Osteoblast (primary cell): ENCODE measurements around the gene KCMF1. TPM values are rescaled to one million over a fixed set of nuclear protein-coding genes. Genes with fewer than 3 reads are reported as not detected.

ENCODE experiments used
- DNase-seq: peaks from one replicate; pipeline ENCODE4 v3.0.0; 2011; ENCODE audit warnings: low spot score, mixed read lengths; ENCODE audit not compliant: insufficient read length; ENCODE audit errors: missing footprints
- H2AFZ ChIP-seq: 2 replicates; pipeline ENCODE4 v1.6.0; 2011; ENCODE audit warnings: mild to moderate bottlenecking, low read length
- H3K27ac ChIP-seq: 2 replicates; pipeline ENCODE4 v1.5.1; 2011; ENCODE audit warnings: mild to moderate bottlenecking, low read depth, low read length, moderate library complexity
- H3K27me3 ChIP-seq: 2 replicates; pipeline ENCODE4 v1.6.0; 2012; ENCODE audit warnings: mild to moderate bottlenecking, control low read depth, inconsistent platforms, low read length, moderate library complexity; ENCODE audit not compliant: insufficient read depth
- H3K36me3 ChIP-seq: 2 replicates; pipeline ENCODE4 v1.5.1; 2011; ENCODE audit warnings: mild to moderate bottlenecking, low read length, control low read depth, moderate library complexity; ENCODE audit not compliant: insufficient read depth
- H3K4me1 ChIP-seq: 2 replicates; pipeline ENCODE4 v1.5.1; 2011; ENCODE audit warnings: mild to moderate bottlenecking, low read length, control low read depth, moderate library complexity; ENCODE audit not compliant: insufficient read depth
- H3K4me2 ChIP-seq: 2 replicates; pipeline ENCODE4 v1.6.0; 2011; ENCODE audit warnings: mild to moderate bottlenecking, low read length; ENCODE audit not compliant: insufficient read depth
- H3K4me3 ChIP-seq: fragments of 200-600 bp; sonication (generic); 3 replicates; pipeline ENCODE4 v1.5.1; 2012; ENCODE audit warnings: mild to moderate bottlenecking, low read length, inconsistent platforms; ENCODE audit not compliant: insufficient read depth
- H3K79me2 ChIP-seq: 2 replicates; pipeline ENCODE4 v1.6.0; 2012; ENCODE audit warnings: mild to moderate bottlenecking, low read length, control low read depth, inconsistent platforms; ENCODE audit not compliant: insufficient read depth
- H3K9me3 ChIP-seq: 2 replicates; pipeline ENCODE4 v1.5.1; 2011; ENCODE audit warnings: low read depth, low read length, control low read depth
- H4K20me1 ChIP-seq: 2 replicates; pipeline ENCODE4 v1.6.0; 2012; ENCODE audit warnings: mild to moderate bottlenecking, low read length, control low read depth; ENCODE audit not compliant: insufficient read depth
- CTCF ChIP-seq: IDR thresholded peaks from 2 replicates; pipeline ENCODE4 v1.5.1; 2011; ENCODE audit warnings: mild to moderate bottlenecking, low read depth, low read length, moderate library complexity; ENCODE audit errors: extremely low read depth
- total RNA-seq: library from RNA; depleted of rRNA; stranded (reverse); fragments of >200 nt; gene quantifications from 2 replicates; pipeline ENCODE4 v1.2.3, GENCODE V29; 2012

KCMF1 gene
- total RNA-seq, 1 donor, result 74.2 TPM

- Histone ChIP-seq H3K27ac (no peak overlapping the region), H3K4me3 (no peak overlapping the region), H3K27me3 (no peaks in the 10 kb centered on the region), H3K36me3 (peaks cover 3% of the 10 kb centered on the region), H3K4me1 (peaks cover 6% of the 10 kb centered on the region), H3K9me3 (no peaks in the 10 kb centered on the region), H2AFZ (no peak overlapping the region), H3K79me2 (peaks cover 97% of the 10 kb centered on the region), H3K4me2 (no peak overlapping the region), H4K20me1 (peaks cover 43% of the 10 kb centered on the region)
- DNase-seq, result no peak
- no peak for TF ChIP-seq CTCF
Measured at GRCh38 chr2:84996909-84997308, 25.9 kb downstream of the KCMF1 start.

GRCh38 chr2:84999553-84999955, 28.6 kb downstream of the KCMF1 start:
- Histone ChIP-seq H4K20me1 (peaks cover 54% of the 10 kb centered on the region), H3K4me2 (no peak overlapping the region), H3K27me3 (no peaks in the 10 kb centered on the region), H3K27ac (no peak overlapping the region), H3K79me2 (peaks cover 97% of the 10 kb centered on the region), H3K4me3 (no peak overlapping the region), H3K36me3 (peaks cover 3% of the 10 kb centered on the region), H3K9me3 (no peaks in the 10 kb centered on the region), H2AFZ (no peak overlapping the region), H3K4me1 (peaks cover 8% of the 10 kb centered on the region)
- no peak for DNase-seq
- no peak for TF ChIP-seq CTCF

- DNase-seq, result no peak
- peaks cover 97% of the 10 kb centered on the region for H3K79me2 ChIP-seq
- TF ChIP-seq CTCF, result no peak
- H2AFZ ChIP-seq, result no peak overlapping the region
- no peaks in the 10 kb centered on the region for H3K27me3 ChIP-seq
- no peaks in the 10 kb centered on the region for H3K9me3 ChIP-seq
- H4K20me1 ChIP-seq, result peaks cover 42% of the 10 kb centered on the region
- H3K27ac ChIP-seq, result no peak overlapping the region
- H3K36me3 ChIP-seq, result peaks cover 3% of the 10 kb centered on the region
- H3K4me2 ChIP-seq, result no peak overlapping the region
- no peak overlapping the region for H3K4me3 ChIP-seq
- peaks cover 3% of the 10 kb centered on the region for H3K4me1 ChIP-seq
Measured at GRCh38 chr2:85001595-85001994, 30.6 kb downstream of the KCMF1 start.

GRCh38 chr2:85002534-85002933, 31.6 kb downstream of the KCMF1 start:
- peaks cover 3% of the 10 kb centered on the region for H3K4me1 ChIP-seq
- H3K4me3 ChIP-seq, result no peak overlapping the region
- H3K27me3 ChIP-seq, result no peaks in the 10 kb centered on the region
- peaks cover 9% of the 10 kb centered on the region for H3K36me3 ChIP-seq
- no peak for TF ChIP-seq CTCF
- peaks cover 97% of the 10 kb centered on the region for H3K79me2 ChIP-seq
- no peak overlapping the region for H3K4me2 ChIP-seq
- H3K9me3 ChIP-seq, result no peaks in the 10 kb centered on the region
- DNase-seq, result no peak
- no peak overlapping the region for H2AFZ ChIP-seq
- H4K20me1 ChIP-seq, result peaks cover 41% of the 10 kb centered on the region
- no peak overlapping the region for H3K27ac ChIP-seq
